CD4-positive, alpha-beta T cell (primary cell): ENCODE data around the gene CCDC27. TPM values are rescaled to one million over a fixed set of nuclear protein-coding genes. Genes with fewer than 3 reads are reported as not detected.

Source experiments
- ATAC-seq: fragments of 200-7000 bp; cut with Tn5 transposase; one replicate; pipeline ENCODE4 v1.10.0; 2022; ENCODE audit warnings: mild to moderate bottlenecking; ENCODE audit not compliant: poor library complexity
- CTCF ChIA-PET: fragments of 350-600 bp; sonication (Branson Sonifier 250); formaldehyde crosslinking; loops from one replicate; lab custom pipeline; 2021; ENCODE audit warnings: antibody characterized with exemption, inconsistent platforms; lab: Charles Lee
- POLR2A ChIA-PET: fragments of 350-600 bp; sonication (Branson Sonifier 250); formaldehyde crosslinking; loops from one replicate; lab custom pipeline; 2021; ENCODE audit warnings: antibody characterized with exemption, inconsistent platforms; lab: Charles Lee
- DNase-seq, 14 experiments: peaks; one replicate each; pipeline ENCODE4 v3.0.0-alpha.2; 2013 to 2020; ENCODE audit warnings: mixed read lengths in 2 of 14
- H3K27ac ChIP-seq, 2 donors: one replicate each; pipeline versions ENCODE4 v1.5.1 to v1.7.0; 2013; ENCODE audit warnings: low read length in 2 of 2, low read depth in 1 of 2, mild to moderate bottlenecking in 1 of 2
- H3K27me3 ChIP-seq, 2 experiments: 1 replicate in 1 of 2; 2 replicates in 1 of 2; pipeline versions ENCODE4 v1.6.1 to v1.7.0; 2013; ENCODE audit warnings: low read length in 2 of 2, control low read depth in 1 of 2, mild to moderate bottlenecking in 1 of 2, moderate library complexity in 1 of 2; ENCODE audit not compliant: insufficient read depth in 2 of 2, control insufficient read depth in 1 of 2
- H3K36me3 ChIP-seq: one replicate; pipeline ENCODE4 v1.6.1; 2013; ENCODE audit warnings: low read length, control low read depth; ENCODE audit not compliant: insufficient read depth
- H3K4me1 ChIP-seq: one replicate; pipeline ENCODE4 v1.6.1; 2013; ENCODE audit warnings: low read length, control low read depth; ENCODE audit not compliant: insufficient read depth
- H3K4me3 ChIP-seq: one replicate; pipeline ENCODE4 v1.5.1; 2013; ENCODE audit warnings: mild to moderate bottlenecking, low read length, moderate library complexity
- H3K9me3 ChIP-seq, 2 experiments: 1 replicate in 1 of 2; 2 replicates in 1 of 2; pipeline versions ENCODE4 v1.6.1 to v1.7.0; 2013; ENCODE audit warnings: low read length in 2 of 2, mild to moderate bottlenecking in 2 of 2, control low read depth in 1 of 2, moderate library complexity in 1 of 2; ENCODE audit not compliant: control insufficient read depth in 1 of 2, insufficient read depth in 1 of 2
- H3K27ac Mint-ChIP-seq: one replicate; pipeline ENCODE4 v1.8.0; 2020; ENCODE audit warnings: mixed read lengths
- H3K27me3 Mint-ChIP-seq: one replicate; pipeline ENCODE4 v1.8.0; 2021; ENCODE audit warnings: mixed read lengths
- H3K36me3 Mint-ChIP-seq: one replicate; pipeline ENCODE4 v1.8.0; 2021; ENCODE audit warnings: low read depth, mixed read lengths
- H3K4me1 Mint-ChIP-seq: one replicate; pipeline ENCODE4 v1.8.0; 2021; ENCODE audit warnings: low read depth, mixed read lengths
- H3K4me3 Mint-ChIP-seq: one replicate; pipeline ENCODE4 v1.8.0; 2020; ENCODE audit warnings: mild to moderate bottlenecking, mixed read lengths
- H3K9me3 Mint-ChIP-seq: one replicate; pipeline ENCODE4 v1.8.0; 2020; ENCODE audit warnings: mixed read lengths
- CTCF ChIP-seq: fragments of 200-600 bp; IDR thresholded peaks from one replicate; pipeline ENCODE4 v1.8.0; 2022; ENCODE audit warnings: antibody characterized with exemption, mild to moderate bottlenecking
- intact Hi-C, 2 experiments: fragments of 100-400 bp; cut with DNase I in 1 of 2; cut with micrococcal nuclease in 1 of 2; formaldehyde crosslinking; loops; one replicate each; pipeline versions ENCODE4 v1.15.1 to v1.9.0; 2023 to 2025; cut with DNase I, micrococcal nuclease
- total RNA-seq, 174 experiments: library from RNA in 2 of 174; stranded (reverse) in 2 of 174; gene quantifications; one replicate each; pipeline ENCODE4 v1.2.3 and lab custom pipeline; 2021 to 2026

Gene CCDC27
- total RNA-seq, 2 experiments from 2014 or later: not detected

DNA sequence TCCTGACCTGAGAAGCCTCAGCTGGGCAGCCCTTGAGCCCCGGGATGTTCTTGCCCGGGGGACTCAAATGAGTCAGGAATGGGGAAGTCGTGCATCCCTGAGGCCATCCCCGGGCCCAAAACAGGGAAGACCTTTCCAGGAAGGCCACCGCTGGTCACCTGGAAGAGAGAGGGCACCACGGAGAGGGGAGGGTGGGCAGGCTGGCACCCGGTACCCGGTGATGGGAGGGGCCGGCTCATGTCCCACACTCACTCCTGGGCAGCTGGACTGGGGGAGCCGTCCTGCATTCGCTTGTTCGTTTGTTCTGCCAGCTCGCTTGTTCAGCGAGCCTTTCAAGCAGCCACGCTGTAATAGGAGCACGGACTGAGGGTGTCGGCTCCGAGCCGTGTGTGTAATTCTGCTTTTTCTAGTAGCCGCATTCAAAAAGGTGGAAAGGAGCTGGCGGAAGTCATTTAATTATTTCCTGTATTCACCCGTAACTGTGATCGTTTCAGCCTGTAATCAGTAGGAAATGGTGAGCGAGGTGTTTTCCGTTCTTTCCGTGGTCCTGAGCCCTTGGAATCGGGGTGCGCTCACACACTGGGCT, 48.4 kb upstream of the CCDC27 start:
- intact Hi-C loops: no loop called here
- H3K27ac ChIP-seq: no peak overlapping the region
- H3K4me3 Mint-ChIP-seq: peak overlapping the region; percentile 67
- ATAC-seq: no peak
- H3K9me3 ChIP-seq: no peaks in the 10 kb centered on the region
- H3K4me1 ChIP-seq: peaks cover 12% of the 10 kb centered on the region
- H3K36me3 ChIP-seq: no peaks in the 10 kb centered on the region
- H3K27me3 ChIP-seq: peaks cover 10 to 15% of the 10 kb centered on the region in 2 experiments
- ChIA-PET CTCF (no interaction called here), POLR2A (no interaction called here)
- TF ChIP-seq CTCF: no peak
- no peak overlapping the region for H3K4me3 ChIP-seq
- no peaks in the 10 kb centered on the region for H3K9me3 Mint-ChIP-seq
- H3K27me3 Mint-ChIP-seq: peaks cover 10% of the 10 kb centered on the region
- no peaks in the 10 kb centered on the region for H3K36me3 Mint-ChIP-seq
- DNase-seq: no peak
- peak overlapping the region; percentile 52 for H3K27ac Mint-ChIP-seq
- H3K4me1 Mint-ChIP-seq: peaks cover 6% of the 10 kb centered on the region

GRCh38 chr1:3705341-3705950, 46.8 kb upstream of the CCDC27 start:
- H3K4me1 Mint-ChIP-seq: peaks cover 6% of the 10 kb centered on the region
- DNase-seq (no peak), ATAC-seq (no peak)
- ChIA-PET POLR2A (no interaction called here), CTCF (no interaction called here)
- H3K36me3 ChIP-seq: no peaks in the 10 kb centered on the region
- peaks cover 10 to 20% of the 10 kb centered on the region in 2 experiments for H3K27me3 ChIP-seq
- no peak overlapping the region for H3K27ac Mint-ChIP-seq
- H3K27me3 Mint-ChIP-seq: peaks cover 11% of the 10 kb centered on the region
- peaks cover 12% of the 10 kb centered on the region for H3K4me1 ChIP-seq
- no peaks in the 10 kb centered on the region for H3K9me3 ChIP-seq
- TF ChIP-seq CTCF: no peak
- H3K36me3 Mint-ChIP-seq: no peaks in the 10 kb centered on the region
- H3K27ac ChIP-seq: no peak overlapping the region
- H3K4me3 Mint-ChIP-seq: no peak overlapping the region
- H3K4me3 ChIP-seq: no peak overlapping the region
- no peaks in the 10 kb centered on the region for H3K9me3 Mint-ChIP-seq
- intact Hi-C loops: no loop called here

- no peak overlapping the region for H3K4me3 Mint-ChIP-seq
- peaks cover 12% of the 10 kb centered on the region for H3K4me1 ChIP-seq
- H3K4me3 ChIP-seq: no peak overlapping the region
- H3K9me3 Mint-ChIP-seq: no peaks in the 10 kb centered on the region
- no peak overlapping the region for H3K27ac Mint-ChIP-seq
- no peak for ATAC-seq
- ChIA-PET POLR2A (no interaction called here), CTCF (no interaction called here)
- TF ChIP-seq CTCF: no peak
- H3K36me3 Mint-ChIP-seq: no peaks in the 10 kb centered on the region
- no peaks in the 10 kb centered on the region for H3K36me3 ChIP-seq
- peaks cover 6% of the 10 kb centered on the region for H3K4me1 Mint-ChIP-seq
- DNase-seq: no peak
- peaks cover 10 to 20% of the 10 kb centered on the region in 2 experiments for H3K27me3 ChIP-seq
- intact Hi-C loops: no loop called here
- no peak overlapping the region for H3K27ac ChIP-seq
- peaks cover 17% of the 10 kb centered on the region for H3K27me3 Mint-ChIP-seq
- no peaks in the 10 kb centered on the region for H3K9me3 ChIP-seq
Observed at GRCh38 chr1:3706651-3707297, 45.5 kb upstream of the CCDC27 start.
